ELR (cell line): ENCODE data around the gene ACBD4.

ENCODE experiments used
- DNase-seq: peaks from one replicate; pipeline ENCODE4 v3.0.0-alpha.2; 2015; ENCODE audit warnings: low read depth

Gene ACBD4

GRCh38 chr17:45136846-45137560 lies 1.5 kb downstream of the ACBD4 start:
- no peak for DNase-seq

DNA sequence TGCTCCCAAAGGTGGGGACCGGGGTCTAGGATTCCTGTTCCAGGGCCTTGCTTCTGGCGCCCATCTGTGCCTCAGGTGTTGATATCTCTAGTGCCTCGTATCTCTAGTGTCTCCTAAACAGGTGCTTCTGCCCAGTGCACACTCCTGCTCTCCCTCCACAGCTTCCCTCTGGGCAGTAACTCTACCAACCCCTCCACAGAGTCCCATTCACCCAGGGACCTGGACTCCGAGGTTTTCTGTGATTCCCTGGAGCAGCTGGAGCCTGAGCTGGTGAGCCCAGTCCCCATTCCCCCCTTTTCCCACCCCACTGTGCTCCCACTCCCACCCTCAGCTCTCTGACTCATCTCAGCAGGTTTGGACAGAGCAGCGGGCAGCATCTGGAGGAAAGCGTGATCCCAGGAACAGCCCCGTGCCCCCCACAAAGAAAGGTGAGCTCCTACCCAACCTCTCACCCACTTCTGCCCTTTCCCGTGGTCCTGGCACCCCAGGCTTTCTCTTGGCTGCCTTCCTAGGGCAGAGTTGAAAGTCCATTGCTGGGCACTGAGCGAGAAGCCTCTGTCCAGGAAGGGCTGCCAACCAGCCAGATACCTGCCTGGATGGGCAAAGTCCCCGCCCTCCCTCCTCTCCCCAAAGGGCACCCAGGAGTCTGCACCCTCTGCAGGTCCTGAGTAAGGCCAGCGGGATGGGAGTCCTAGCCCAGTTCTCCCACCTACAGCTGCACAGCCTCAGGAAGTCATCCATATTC lies 2.2 kb downstream of the ACBD4 start:
- no peak for DNase-seq

DNA sequence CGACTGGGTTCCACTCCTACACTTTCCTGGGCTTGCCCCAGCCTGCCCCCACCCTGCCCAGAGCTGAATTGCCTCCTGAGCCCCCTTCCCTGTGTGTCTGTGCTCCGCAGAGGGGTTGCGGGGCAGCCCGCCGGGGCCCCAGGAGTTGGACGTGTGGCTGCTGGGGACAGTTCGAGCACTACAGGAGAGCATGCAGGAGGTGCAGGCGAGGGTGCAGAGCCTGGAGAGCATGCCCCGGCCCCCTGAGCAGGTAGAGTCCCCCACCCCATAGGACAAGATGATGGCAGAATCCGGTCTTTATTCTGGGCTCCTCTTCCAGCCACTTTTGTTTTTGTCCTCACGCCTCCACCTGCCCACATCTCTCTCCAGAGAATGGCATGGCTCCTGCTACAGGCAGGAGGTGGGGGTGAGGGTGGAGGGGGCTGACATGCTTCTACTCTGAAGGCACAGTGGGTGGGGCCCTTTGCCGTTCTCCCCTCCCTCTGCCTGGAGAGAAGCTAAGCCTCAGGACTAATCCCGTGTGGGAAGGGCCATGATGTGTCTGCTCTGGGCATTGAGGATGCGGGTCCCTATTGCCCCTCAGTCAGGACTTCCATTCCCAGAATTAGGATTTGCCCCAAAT lies 3.5 kb downstream of the ACBD4 start:
- DNase-seq, result no peak

- no peak for DNase-seq
Measured at GRCh38 chr17:45139533-45139920, 4.0 kb downstream of the ACBD4 start.

DNA sequence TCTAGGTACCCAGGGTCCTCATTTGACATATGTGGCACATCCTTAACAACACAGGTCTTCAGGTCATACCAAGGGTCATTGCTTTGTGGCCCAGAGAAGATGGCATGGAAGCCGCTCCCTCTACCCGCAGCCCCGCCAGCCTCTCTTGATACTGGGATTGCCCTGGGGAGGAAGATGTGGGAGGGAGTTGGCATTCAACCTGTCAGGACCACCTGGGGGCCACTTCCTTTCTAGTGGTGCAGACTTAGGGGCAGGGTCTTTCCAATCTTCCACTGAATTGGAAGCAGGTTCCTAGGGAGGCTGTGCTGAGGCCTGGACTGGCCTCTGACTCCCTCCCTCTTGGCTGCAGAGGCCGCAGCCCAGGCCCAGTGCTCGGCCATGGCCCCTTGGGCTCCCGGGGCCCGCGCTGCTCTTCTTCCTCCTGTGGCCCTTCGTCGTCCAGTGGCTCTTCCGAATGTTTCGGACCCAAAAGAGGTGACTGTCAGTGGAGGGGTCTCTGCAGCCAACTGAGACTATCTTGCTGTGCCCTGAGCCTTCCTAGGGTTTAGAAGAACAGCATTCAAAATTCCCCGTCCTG lies 7.7 kb downstream of the ACBD4 start:
- no peak for DNase-seq

DNA sequence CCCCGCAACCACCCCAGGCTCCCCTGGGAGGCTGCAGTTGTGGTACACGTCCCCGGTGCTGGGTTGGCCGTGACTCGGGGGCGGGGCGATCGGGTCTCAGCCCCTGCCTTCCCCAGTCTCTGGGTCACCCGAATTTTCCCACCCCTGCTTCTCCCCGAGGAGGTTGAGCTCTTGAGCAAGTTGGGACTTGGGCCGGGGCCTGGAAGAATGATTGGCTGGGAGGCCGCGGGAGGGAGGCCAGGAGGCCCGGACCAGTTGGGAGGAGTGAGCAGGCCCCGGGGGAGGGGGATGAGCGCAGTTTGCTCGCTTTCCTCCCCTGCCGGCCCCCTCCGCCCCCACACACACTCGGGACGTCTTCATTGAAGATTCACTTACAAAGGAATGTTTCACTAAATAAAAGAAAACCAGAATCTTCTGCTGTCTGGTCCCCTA lies 8.3 kb downstream of the ACBD4 start:
- DNase-seq, result peak; percentile 66

DNA sequence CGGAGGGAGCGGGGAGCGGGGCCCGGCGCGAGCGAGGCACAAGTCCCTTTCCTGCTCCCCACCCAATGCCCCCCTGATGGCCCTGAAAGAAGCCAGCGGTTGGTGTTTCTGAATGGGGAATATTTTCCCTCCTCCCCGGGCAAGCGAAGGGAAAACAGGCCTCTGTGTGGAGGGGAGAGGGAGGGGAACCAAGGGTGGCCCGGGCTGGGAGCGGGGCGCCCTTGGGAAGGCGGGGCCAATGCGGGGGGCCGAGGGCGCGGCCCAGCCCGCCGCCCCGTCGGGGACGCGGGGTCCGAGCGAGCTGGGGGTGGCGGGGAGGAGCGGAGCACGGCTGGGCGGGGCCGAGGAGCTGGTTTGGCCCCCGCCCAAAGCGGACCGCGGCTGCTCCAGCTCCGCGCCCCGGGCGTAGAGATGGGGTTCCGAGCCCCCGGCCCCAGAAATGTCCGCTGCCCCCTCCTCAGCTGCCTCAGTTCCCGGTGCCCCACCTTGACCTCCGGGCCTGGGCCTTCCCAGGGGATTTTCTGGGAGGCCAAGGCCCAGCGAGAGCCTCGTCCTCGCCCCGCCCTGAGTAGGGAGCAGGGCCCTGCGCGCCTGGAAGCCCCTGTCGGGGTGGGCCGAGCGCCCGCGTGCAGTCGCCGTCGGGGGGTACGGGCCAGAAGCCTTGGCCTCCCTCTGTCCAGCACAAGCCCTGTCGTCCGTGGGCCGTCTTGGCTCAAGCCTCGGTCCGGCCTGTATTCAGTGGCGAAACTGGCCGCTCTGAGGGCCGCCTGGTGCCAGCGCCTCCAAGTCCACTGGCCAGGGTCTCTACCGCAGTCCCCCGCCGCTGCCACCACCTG lies 8.9 kb downstream of the ACBD4 start:
- peak; percentile 53 for DNase-seq

DNA sequence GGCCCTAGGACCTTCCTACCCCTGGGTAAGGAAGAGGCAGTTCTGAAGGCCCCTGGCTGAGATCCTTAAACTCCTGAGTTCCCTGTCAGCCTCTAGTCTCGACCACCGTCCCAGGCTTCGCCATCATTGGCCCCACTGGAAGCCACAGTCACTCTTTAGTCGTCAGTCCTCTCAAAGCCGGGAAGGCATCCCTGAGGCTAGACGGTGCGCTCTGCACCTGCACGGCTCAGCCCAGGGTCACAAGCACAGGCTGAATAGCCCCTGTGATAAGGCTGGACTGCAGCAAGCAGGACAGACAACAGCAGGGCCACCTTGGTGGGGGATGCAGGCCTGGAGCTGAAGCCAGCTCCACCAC lies 9.5 kb downstream of the ACBD4 start:
- DNase-seq, result no peak

DNA sequence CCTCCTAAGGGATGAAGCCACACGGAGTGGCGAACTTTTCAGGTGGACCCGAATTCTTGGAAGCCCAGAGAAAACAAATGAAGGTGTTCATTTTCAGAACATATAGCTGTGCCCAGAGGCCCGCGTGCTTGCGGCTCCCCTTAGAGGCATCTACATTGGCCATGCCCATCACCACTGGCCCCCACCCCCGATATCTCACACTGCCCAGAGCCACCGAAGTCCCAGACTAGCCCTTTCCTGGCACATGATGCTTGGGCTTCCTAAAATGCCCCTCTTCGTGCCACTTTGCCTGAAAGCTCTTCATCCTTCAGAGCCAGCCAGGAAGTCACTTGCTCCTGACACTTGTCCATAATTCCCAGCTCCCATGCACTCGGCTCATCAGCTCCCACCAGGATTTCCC lies 10.7 kb downstream of the ACBD4 start:
- no peak for DNase-seq

GRCh38 chr17:45146592-45146889 lies 11.1 kb downstream of the ACBD4 start:
- DNase-seq, result no peak

DNA sequence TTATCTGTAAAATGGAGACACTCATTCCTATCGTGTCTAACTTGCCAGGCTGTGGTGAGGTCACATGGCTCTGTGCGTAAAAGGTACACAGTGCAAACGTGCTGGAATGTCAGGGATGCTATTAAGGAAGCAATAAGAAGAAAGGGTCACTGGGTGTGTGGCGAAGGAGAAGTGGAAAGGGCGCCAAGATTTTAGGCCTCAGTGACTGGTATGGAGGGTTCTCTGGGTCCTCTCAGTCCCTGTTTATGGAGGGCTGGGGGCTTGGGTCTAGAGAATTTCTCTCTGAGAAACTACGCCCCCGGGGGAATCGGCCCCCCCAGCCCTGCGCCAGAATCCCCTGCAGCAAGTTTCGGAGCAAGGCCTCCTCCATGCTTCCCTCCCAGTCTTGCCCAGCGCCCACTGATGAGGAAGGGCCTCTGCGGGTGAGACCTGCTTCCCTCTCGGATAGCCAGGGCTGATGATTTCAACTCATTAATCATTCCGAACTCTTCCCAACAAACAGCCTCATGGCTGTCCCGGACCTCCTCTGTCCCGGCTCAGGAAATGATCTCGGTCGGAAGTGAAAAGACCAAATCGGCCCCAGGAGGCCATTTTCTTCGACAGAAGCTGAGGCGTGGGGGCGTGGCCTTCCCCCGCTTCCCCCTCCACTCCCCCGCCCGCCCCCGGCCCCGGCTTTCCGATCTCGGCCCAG lies 11.5 kb downstream of the ACBD4 start:
- peak; percentile 85 for DNase-seq

DNA sequence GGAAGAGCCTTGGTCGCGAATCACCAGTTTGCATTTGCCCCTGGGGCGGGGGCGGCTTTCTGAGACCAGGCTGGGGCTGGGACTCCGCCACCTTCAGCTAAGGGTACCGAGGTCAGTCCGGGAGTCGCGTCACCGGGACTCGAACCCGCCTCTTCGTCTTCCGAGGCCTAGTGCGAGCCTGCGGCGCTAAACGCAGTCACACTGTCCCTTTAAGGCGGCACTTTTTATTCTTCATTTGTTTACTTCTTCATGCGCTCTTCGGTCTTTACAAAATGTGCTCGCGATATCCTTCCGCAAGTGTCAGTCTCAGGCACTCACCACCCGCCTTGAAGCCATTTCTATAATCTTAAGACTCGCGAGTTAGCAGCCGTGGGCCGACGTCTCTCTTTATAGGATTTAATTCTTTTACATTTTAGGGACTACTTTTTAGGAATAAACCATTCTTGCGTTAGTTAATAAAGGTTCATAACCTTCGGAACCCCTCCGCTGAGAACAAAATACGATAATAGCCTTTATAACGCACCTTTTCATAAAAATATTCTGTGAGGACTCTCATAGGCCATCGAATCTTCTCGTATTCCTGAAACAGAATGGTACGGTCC lies 12.2 kb downstream of the ACBD4 start:
- peak; percentile 99 for DNase-seq

DNA sequence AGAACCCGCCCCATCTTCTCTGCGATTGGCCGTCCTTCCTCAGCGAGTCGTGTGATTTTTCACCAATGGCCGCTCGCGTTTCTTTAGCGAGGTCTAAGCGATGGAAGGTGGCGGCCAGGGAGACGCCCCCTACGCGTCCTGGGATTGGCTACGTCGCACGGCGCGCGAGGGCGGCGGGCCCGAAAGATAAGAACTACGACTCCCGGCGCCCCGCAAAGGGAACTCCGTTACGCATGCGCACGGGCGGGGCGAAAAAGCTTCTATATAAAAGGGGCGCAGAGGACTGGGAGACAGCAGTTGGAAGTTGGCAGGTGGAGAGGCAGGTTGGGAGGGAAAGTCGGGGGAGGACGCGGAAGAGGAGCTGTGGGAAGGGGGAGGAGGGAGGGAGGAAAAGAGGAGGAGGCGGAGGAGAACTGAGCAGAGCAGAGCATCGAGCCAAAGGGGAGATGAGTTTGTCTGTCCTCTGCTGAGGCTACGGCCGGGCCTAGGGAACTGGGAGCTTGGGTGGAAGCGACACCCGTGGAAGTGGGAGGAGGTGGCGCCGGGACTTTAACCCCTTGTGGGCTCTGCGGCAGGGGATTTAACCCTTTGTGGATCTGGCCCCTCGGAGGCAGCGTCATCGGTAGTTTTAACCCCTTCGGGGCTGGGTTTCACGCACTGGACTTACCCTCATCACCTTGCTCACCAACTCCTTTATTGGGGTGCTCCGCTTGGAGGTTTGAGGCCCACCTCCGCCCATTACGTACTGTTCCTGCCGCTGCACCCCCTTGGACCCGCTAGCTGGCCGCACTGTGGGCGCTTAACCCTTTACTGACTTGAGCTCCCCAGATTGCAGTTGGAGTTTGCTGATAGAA lies 12.9 kb downstream of the ACBD4 start, which contains the start of gene HEXIM1:
HEXIM1 (plus strand) TSS at position 293 of the 854 bp plus-strand sequence. CDS start 716 bp downstream, outside the sequence.
- DNase-seq, result peak; percentile 100

DNA sequence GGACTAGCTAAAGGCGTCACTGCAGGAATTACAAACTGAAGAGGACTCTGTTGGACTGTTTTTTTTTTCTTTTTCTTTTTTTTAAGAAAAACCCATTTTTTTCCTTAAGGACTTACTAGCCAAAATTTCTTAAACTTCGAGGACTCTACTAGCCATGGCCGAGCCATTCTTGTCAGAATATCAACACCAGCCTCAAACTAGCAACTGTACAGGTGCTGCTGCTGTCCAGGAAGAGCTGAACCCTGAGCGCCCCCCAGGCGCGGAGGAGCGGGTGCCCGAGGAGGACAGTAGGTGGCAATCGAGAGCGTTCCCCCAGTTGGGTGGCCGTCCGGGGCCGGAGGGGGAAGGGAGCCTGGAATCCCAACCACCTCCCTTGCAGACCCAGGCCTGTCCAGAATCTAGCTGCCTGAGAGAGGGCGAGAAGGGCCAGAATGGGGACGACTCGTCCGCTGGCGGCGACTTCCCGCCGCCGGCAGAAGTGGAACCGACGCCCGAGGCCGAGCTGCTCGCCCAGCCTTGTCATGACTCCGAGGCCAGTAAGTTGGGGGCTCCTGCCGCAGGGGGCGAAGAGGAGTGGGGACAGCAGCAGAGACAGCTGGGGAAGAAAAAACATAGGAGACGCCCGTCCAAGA lies 13.7 kb downstream of the ACBD4 start:
- peak; percentile 91 for DNase-seq

DNA sequence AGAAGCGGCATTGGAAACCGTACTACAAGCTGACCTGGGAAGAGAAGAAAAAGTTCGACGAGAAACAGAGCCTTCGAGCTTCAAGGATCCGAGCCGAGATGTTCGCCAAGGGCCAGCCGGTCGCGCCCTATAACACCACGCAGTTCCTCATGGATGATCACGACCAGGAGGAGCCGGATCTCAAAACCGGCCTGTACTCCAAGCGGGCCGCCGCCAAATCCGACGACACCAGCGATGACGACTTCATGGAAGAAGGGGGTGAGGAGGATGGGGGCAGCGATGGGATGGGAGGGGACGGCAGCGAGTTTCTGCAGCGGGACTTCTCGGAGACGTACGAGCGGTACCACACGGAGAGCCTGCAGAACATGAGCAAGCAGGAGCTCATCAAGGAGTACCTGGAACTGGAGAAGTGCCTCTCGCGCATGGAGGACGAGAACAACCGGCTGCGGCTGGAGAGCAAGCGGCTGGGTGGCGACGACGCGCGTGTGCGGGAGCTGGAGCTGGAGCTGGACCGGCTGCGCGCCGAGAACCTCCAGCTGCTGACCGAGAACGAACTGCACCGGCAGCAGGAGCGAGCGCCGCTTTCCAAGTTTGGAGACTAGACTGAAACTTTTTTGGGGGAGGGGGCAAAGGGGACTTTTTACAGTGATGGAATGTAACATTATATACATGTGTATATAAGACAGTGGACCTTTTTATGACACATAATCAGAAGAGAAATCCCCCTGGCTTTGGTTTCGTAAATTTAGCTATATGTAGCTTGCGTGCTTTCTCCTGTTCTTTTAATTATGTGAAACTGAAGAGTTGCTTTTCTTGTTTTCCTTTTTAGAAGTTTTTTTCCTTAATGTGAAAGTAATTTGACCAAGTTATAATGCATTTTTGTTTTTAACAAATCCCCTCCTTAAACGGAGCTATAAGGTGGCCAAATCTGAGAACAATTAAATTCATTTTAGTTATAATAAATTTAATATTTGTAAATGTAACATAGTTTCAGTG lies 14.5 kb downstream of the ACBD4 start:
- peak; percentile 78 for DNase-seq

GRCh38 chr17:45150911-45151809 lies 15.7 kb downstream of the ACBD4 start:
- no peak for DNase-seq

DNA sequence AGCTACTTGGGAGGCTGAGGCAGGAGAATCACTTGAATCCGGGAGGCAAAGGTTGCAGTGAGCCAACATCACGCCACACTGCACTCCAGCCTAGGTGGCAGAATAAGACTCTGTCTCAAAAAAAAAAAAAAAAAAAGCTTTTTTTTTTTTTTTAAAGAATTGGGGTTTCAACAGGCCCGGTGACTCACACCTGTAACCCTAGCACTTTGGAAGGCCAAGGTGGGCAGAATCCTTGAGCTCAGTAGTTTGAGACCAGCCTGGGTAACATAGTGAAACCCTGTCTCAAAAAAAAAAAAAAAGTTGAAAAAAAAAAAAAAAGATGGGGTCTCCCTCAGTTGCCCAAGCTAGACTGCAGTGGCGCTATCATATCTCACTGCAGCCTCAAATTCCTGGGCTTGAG lies 19.5 kb downstream of the ACBD4 start:
- no peak for DNase-seq
